B cell (primary cell): ENCODE measurements around the gene PDE4B. TPM values are rescaled to one million over a fixed set of nuclear protein-coding genes. Genes with fewer than 3 reads are reported as not detected.

Source experiments
- ATAC-seq: fragments of 200-7000 bp; cut with Tn5 transposase; one replicate; pipeline ENCODE4 v1.10.0; 2021; ENCODE audit warnings: low read depth, mild to moderate bottlenecking, moderate number of reproducible peaks, moderate library complexity
- CTCF ChIA-PET: fragments of 350-600 bp; sonication (Branson Sonifier 250); formaldehyde crosslinking; loops from one replicate; lab custom pipeline; 2021; ENCODE audit warnings: antibody characterized with exemption, inconsistent platforms; lab: Charles Lee
- POLR2A ChIA-PET: fragments of 350-600 bp; sonication (Branson Sonifier 250); formaldehyde crosslinking; loops from one replicate; lab custom pipeline; 2021; ENCODE audit warnings: antibody characterized with exemption; lab: Charles Lee
- DNase-seq: peaks from one replicate; pipeline ENCODE4 v3.0.0; 2013
- H2AFZ ChIP-seq: 2 replicates; pipeline ENCODE4 v1.6.1; 2012; ENCODE audit warnings: mild to moderate bottlenecking, low read depth, low read length; ENCODE audit not compliant: insufficient read depth, poor library complexity, severe bottlenecking
- H3K27ac ChIP-seq, 2 donors: 1 replicate in 1 of 2; 2 replicates in 1 of 2; pipeline ENCODE4 v1.5.1; 2012 to 2013; ENCODE audit warnings: low read length in 2 of 2, mild to moderate bottlenecking in 2 of 2, moderate library complexity in 1 of 2
- H3K27me3 ChIP-seq, 4 experiments: fragments of 200-600 bp in 1 of 4; sonication (generic) in 1 of 4; replicated peaks in 1 of 4; 1 replicate in 2 of 4; 2 replicates in 2 of 4; pipeline versions ENCODE4 v1.6.1 to v1.7.0; 2013 to 2016; ENCODE audit warnings: low read length in 3 of 4, mild to moderate bottlenecking in 2 of 4, mixed read lengths in 1 of 4, moderate library complexity in 1 of 4; ENCODE audit not compliant: insufficient read depth in 4 of 4, control insufficient read depth in 3 of 4; ENCODE audit errors: control extremely low read depth in 1 of 4
- H3K36me3 ChIP-seq, 2 experiments: replicated peaks in 1 of 2; 1 replicate in 1 of 2; 2 replicates in 1 of 2; pipeline versions ENCODE4 v1.6.1 to v1.7.1; 2013; ENCODE audit warnings: low read length in 1 of 2; ENCODE audit not compliant: insufficient read depth in 2 of 2, control insufficient read depth in 1 of 2; ENCODE audit errors: control extremely low read depth in 1 of 2, extremely low read depth in 1 of 2
- H3K4me1 ChIP-seq, 2 donors: fragments of 200-600 bp in 1 of 2; sonication (generic) in 1 of 2; 1 replicate in 1 of 2; 2 replicates in 1 of 2; pipeline versions ENCODE4 v1.5.1 to v1.6.1; 2013 to 2017; ENCODE audit warnings: low read length in 2 of 2; ENCODE audit not compliant: control insufficient read depth in 2 of 2, insufficient read depth in 2 of 2
- H3K4me2 ChIP-seq: replicated peaks from 2 replicates; pipeline ENCODE3; 2012; ENCODE audit warnings: mild to moderate bottlenecking, low read depth, low read length; ENCODE audit not compliant: poor library complexity, severe bottlenecking
- H3K4me3 ChIP-seq, 5 experiments: fragments of 200-600 bp in 1 of 5; sonication (generic) in 1 of 5; 1 replicate in 3 of 5; 2 replicates in 2 of 5; pipeline versions ENCODE4 v1.5.1 to v1.7.0; 2011 to 2016; ENCODE audit warnings: low read length in 4 of 5, mild to moderate bottlenecking in 4 of 5, low read depth in 2 of 5, control low read depth in 1 of 5, moderate library complexity in 1 of 5; ENCODE audit not compliant: insufficient read depth in 1 of 5; ENCODE audit errors: control extremely low read depth in 1 of 5, extremely low read depth in 1 of 5
- H3K79me2 ChIP-seq: fragments of 200-600 bp; sonication (generic); one replicate; pipeline ENCODE4 v1.6.0; 2016; ENCODE audit warnings: low read length; ENCODE audit not compliant: control insufficient read depth, insufficient read depth
- H3K9ac ChIP-seq: fragments of 200-600 bp; sonication (generic); 2 replicates; pipeline ENCODE4 v1.6.1; 2017; ENCODE audit warnings: mild to moderate bottlenecking, low read length, moderate library complexity
- H3K9me3 ChIP-seq, 3 donors: one replicate each; pipeline versions ENCODE4 v1.6.1 to v1.7.1; 2013; ENCODE audit warnings: low read length in 2 of 3; ENCODE audit not compliant: control insufficient read depth in 2 of 3, insufficient read depth in 1 of 3; ENCODE audit errors: control extremely low read depth in 1 of 3
- H4K20me1 ChIP-seq: 2 replicates; pipeline ENCODE4 v1.6.0; 2012; ENCODE audit warnings: mild to moderate bottlenecking, low read length; ENCODE audit not compliant: insufficient read depth, control insufficient read depth, poor library complexity, severe bottlenecking
- H3K27ac Mint-ChIP-seq: one replicate; pipeline ENCODE4 v1.8.0; 2021; ENCODE audit warnings: mixed read lengths
- H3K27me3 Mint-ChIP-seq: one replicate; pipeline ENCODE4 v1.8.0; 2021; ENCODE audit warnings: mixed read lengths
- H3K4me1 Mint-ChIP-seq: one replicate; pipeline ENCODE4 v1.8.0; 2021; ENCODE audit warnings: mixed read lengths
- H3K4me3 Mint-ChIP-seq: one replicate; pipeline ENCODE4 v1.8.0; 2021; ENCODE audit warnings: mixed read lengths
- H3K9me3 Mint-ChIP-seq: one replicate; pipeline ENCODE4 v1.8.0; 2022; ENCODE audit warnings: mixed read lengths; ENCODE audit not compliant: insufficient read depth
- CTCF ChIP-seq: fragments of 200-600 bp; IDR thresholded peaks from one replicate; pipeline ENCODE4 v1.8.0; 2022; ENCODE audit warnings: antibody characterized with exemption, mild to moderate bottlenecking
- EZH2 ChIP-seq: IDR thresholded peaks from 2 replicates; pipeline ENCODE4 v1.6.1; 2012; ENCODE audit warnings: borderline replicate concordance, low read depth, mild to moderate bottlenecking, moderate library complexity, low read length; ENCODE audit not compliant: insufficient read depth, poor library complexity, severe bottlenecking
- WGBS: methylation state at CpG from one replicate; pipeline ENCODE4 v1.1.5; 2013; ENCODE audit warnings: missing lambda C conversion rate; ENCODE audit not compliant: insufficient coverage; 5-methylcytosine and 5-hydroxymethylcytosine counted together
- intact Hi-C: fragments of 100-400 bp; cut with micrococcal nuclease; formaldehyde crosslinking; loops from one replicate; pipeline ENCODE4 v1.10.0; 2022
- polyA plus RNA-seq: library from polyadenylated mRNA; depleted of rRNA; stranded (reverse); fragments of >200 nt; gene quantifications from 2 replicates; pipeline ENCODE4 v1.2.3, GENCODE V29; 2012
- total RNA-seq, 2 donors: library from RNA; stranded (reverse); fragments of 120-200 nt in 1 of 2; gene quantifications; 1 replicate in 1 of 2; 2 replicates in 1 of 2; pipeline versions ENCODE4 v1.2.3 to v1.2.4, GENCODE V29; 2013 to 2022

PDE4B gene
- total and polyA plus RNA-seq, 2 donors (not counting 1 experiment from before 2014, with no cell fraction given): 63.7 to 242 TPM

- DNase-seq (no peak), ATAC-seq (no peak)
- Histone ChIP-seq H3K36me3 (peaks cover 1 to 29% of the 10 kb centered on the region in 2 experiments), H3K9ac (peak overlapping the region; percentile 90), H3K79me2 (peaks cover 88% of the 10 kb centered on the region), H3K27ac (peak overlapping the region; percentile 94 to 98), H3K27me3 (no peaks in the 10 kb centered on the region), H3K9me3 (peaks cover 0 to 4% (median 0%) of the 10 kb centered on the region in 3 donors), H3K4me2 (peak overlapping the region; percentile 79), H3K4me1 (peaks cover 52 to 56% of the 10 kb centered on the region in 2 donors), H2AFZ (no peak overlapping the region), H4K20me1 (no peaks in the 10 kb centered on the region), H3K4me3 (peak overlapping the region; percentile 69 to 100 (median 90))
- intact Hi-C loops: loop anchor here (10.0 kb wide), 1 partner anchor 590 kb away; the partner anchor contains the start of genes DNAI4 and MIER1
- WGBS: 60% methylated on average over 2 of the region's 2 CpGs
- H3K9me3 Mint-ChIP-seq: no peaks in the 10 kb centered on the region
- ChIA-PET POLR2A (interaction anchor here (0.6 to 3.1 kb wide), 4 partner anchors 35 to 714 kb away, joined by 4 to 10 read pairs (median 7); no protein-coding TSS in a partner anchor), CTCF (interaction anchor here (1.0 to 7.9 kb wide), 6 partner anchors 15 to 110 kb away, joined by 3 to 94 read pairs (median 10); no protein-coding TSS in a partner anchor)
- H3K27me3 Mint-ChIP-seq: no peaks in the 10 kb centered on the region
- peaks cover 54% of the 10 kb centered on the region for H3K4me1 Mint-ChIP-seq
- H3K27ac Mint-ChIP-seq: peak overlapping the region; percentile 98
- H3K4me3 Mint-ChIP-seq: peak overlapping the region; percentile 99
- TF ChIP-seq CTCF (no peak), EZH2 (no peak)
Observed at GRCh38 chr1:66335125-66335524, 542.4 kb downstream of the PDE4B start.
